HG03571 (cell line): ENCODE results near the gene VSTM2L.

Experiments
- ATAC-seq: cut with Tn5 transposase; IDR thresholded peaks from one replicate; pipeline ENCODE4 v1.9.1; 2021; ENCODE audit not compliant: unreplicated experiment

The VSTM2L gene

GRCh38 chr20:37878835-37879599, 23.9 kb upstream of the VSTM2L start:
- ATAC-seq, result no peak

- no peak for ATAC-seq
These were observed 23.1 kb upstream of the VSTM2L start for GRCh38 chr20:37879843-37880242.

GRCh38 chr20:37880726-37881591, 22.0 kb upstream of the VSTM2L start:
- ATAC-seq, result no peak

- no peak for ATAC-seq
These were observed 21.2 kb upstream of the VSTM2L start for GRCh38 chr20:37881601-37882343.

GRCh38 chr20:37882961-37883712, 19.8 kb upstream of the VSTM2L start:
- no peak for ATAC-seq

GRCh38 chr20:37885042-37885441, 17.9 kb upstream of the VSTM2L start:
- no peak for ATAC-seq

- ATAC-seq, result no peak
These were observed 17.1 kb upstream of the VSTM2L start for GRCh38 chr20:37885593-37886503.

- ATAC-seq, result no peak
These were observed 16.1 kb upstream of the VSTM2L start for GRCh38 chr20:37886851-37887297.

- no peak for ATAC-seq
These were observed 14.3 kb upstream of the VSTM2L start for GRCh38 chr20:37888641-37889040.

- ATAC-seq, result no peak
These were observed 12.8 kb upstream of the VSTM2L start for GRCh38 chr20:37890108-37890507.

- ATAC-seq, result no peak
These were observed 12.3 kb upstream of the VSTM2L start for GRCh38 chr20:37890643-37891042.

- no peak for ATAC-seq
These were observed 10.9 kb upstream of the VSTM2L start for GRCh38 chr20:37892001-37892400.

GRCh38 chr20:37893566-37894241, 9.2 kb upstream of the VSTM2L start:
- no peak for ATAC-seq

- ATAC-seq, result no peak
These were observed 8.5 kb upstream of the VSTM2L start for GRCh38 chr20:37894454-37894853.

GRCh38 chr20:37895166-37895565, 7.8 kb upstream of the VSTM2L start:
- ATAC-seq, result no peak

- no peak for ATAC-seq
These were observed 5.9 kb upstream of the VSTM2L start for GRCh38 chr20:37896932-37897548.

GRCh38 chr20:37898233-37899104, 4.5 kb upstream of the VSTM2L start:
- ATAC-seq, result no peak
